ENCODE results near the gene SNAP91.

The SNAP91 gene

GRCh38 chr6:83536647-83537589 lies 172.0 kb downstream of the SNAP91 start:
- DNase-seq, result no peak

DNA sequence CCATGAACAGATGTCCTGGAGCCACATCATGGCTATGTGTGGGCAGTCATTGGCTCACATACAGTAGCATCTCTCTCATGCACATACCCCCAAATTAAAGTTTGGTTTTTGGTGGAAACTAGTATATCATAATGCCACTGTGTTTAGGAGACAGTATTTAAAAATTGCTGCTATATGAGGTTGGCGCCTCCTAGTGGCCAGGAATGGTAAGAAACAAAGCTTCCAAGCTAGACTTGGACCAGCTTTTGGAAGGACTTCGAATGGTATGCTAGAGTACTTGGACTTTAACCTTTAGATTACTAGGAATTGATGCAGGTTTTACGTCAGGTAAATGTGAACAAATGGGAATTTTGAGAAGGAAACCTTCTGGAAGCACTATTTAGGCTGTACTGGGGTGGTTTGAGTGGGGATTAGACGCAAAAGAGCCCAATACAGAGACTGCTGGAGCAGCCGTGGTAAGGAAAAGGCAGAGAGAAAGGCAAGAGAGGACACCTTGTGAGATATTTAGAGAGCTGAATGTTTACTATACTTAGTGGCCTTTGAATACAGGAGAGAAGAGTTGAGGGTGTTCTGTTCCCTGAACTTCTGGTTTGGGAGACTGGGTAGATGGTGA lies 172.8 kb downstream of the SNAP91 start:
- DNase-seq, result peak; percentile 41

DNA sequence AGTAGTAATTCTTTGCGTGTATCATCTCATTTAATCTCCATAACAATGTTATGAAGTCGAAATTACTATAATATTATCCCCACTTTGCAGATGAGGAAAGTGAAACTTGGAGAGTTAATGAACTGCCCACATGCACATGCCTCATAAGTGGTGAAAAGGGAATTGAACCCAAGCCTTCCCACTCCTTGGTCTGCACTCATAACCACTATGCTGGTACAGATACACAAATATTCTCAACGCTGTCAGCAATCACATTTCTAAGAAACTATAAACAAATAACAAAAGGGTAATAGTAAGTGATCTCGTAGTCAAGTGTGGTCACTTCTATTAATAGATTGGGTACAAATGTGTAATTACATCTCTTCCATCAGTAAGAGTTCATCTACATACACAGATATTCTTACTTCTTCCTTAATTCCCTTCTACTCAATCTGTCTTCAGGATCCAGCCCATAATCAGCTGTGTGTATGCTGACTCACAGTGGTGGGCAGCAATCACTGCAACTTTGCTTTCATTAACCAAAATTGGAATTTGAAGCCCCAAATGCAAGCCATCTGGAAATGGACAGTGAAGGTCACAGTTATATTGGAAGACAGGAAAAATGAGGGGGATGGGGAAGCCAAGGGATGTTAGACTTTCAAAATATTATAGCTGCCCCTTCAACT lies 190.0 kb downstream of the SNAP91 start:
- DNase-seq, result no peak

GRCh38 chr6:83517500-83517899 lies 191.4 kb downstream of the SNAP91 start:
- DNase-seq, result no peak

GRCh38 chr6:83514866-83515466 lies 193.9 kb downstream of the SNAP91 start:
- DNase-seq, result peak; percentile 51

- no peak for DNase-seq
Measured at GRCh38 chr6:83514466-83514865, 194.4 kb downstream of the SNAP91 start.

GRCh38 chr6:83511901-83512681 lies 196.8 kb downstream of the SNAP91 start, which contains the start of gene PRSS35:
Gene PRSS35, plus strand, starts transcription at chr6:83512534. Its CDS starts 10,908 bp downstream, at chr6:83523442.
- peak; percentile 5 for DNase-seq

- no peak for DNase-seq
Measured at GRCh38 chr6:83511266-83511665, 197.6 kb downstream of the SNAP91 start.

DNA sequence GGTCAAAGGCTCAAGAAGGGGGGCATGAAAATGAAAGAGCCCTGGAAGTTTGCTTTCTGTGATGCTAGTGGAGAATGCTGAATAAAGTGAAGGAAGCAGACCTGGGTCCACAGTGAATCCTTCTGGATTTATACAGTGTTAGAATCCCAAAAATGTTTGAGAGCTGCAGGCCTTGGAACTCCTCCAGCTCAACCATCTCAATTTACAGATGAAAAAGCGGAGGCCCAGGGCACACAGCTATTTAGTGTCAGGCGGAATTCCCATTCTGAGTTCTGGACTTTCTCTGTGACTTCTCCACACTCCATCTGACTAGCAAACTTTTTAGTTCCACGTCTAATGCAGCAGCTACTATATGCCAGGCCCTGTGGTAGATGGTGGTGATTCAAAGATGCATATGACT lies 198.1 kb downstream of the SNAP91 start:
- DNase-seq, result no peak

DNA sequence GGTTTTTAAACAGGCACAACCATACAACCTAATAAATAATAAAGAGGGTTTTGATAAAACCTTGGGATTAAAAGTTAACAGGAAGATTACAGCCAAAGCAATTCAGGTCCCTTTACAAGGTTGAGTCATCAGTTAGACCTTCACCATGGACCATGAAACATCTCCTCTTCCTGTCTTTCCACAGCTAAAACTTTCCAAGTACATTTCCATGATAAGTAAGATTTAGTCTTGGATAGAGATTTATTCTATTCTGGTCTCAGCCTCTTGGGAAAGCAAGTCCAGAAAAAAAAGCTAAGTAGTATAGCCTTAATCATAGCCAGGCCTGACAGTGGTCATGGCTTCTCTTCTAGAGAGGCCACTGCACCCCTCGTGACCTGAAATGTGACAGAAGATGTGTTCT lies 199.5 kb downstream of the SNAP91 start:
- no peak for DNase-seq

DNA sequence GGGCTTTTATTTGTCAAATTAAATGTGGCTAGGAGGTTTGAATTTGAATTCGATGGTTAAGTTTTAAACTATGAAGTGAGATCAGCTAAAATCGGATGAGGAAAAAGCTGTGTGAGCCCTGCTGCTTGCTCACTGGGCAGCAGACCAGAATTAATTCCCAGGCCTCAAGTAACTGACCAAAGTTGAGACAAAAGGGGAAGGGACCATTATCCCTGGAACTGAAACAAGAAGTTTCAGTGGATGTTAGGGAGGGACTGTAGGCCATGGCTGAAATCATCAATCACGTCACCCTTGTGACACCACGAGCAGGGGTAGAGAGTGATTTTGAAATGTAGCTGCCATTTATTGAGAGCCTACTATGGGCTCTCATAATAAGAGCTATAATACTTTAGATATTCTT lies 203.5 kb downstream of the SNAP91 start:
- DNase-seq, result no peak

All from CD4-positive, alpha-beta T cell treated with Interleukin-17A for 1 hour (primary cell).